Stimulated activated CD4-positive, alpha-beta T cell treated with anti-CD3 and anti-CD28 coated beads, Interleukin-12 subunit alpha, Interleukin-12 subunit beta, amount 100 ng/mL, for 4 hours (primary cell): ENCODE data around the gene ZFX.

Source experiments
- DNase-seq: peaks from one replicate; pipeline ENCODE4 v3.0.0-alpha.2; 2020

The ZFX gene

DNA sequence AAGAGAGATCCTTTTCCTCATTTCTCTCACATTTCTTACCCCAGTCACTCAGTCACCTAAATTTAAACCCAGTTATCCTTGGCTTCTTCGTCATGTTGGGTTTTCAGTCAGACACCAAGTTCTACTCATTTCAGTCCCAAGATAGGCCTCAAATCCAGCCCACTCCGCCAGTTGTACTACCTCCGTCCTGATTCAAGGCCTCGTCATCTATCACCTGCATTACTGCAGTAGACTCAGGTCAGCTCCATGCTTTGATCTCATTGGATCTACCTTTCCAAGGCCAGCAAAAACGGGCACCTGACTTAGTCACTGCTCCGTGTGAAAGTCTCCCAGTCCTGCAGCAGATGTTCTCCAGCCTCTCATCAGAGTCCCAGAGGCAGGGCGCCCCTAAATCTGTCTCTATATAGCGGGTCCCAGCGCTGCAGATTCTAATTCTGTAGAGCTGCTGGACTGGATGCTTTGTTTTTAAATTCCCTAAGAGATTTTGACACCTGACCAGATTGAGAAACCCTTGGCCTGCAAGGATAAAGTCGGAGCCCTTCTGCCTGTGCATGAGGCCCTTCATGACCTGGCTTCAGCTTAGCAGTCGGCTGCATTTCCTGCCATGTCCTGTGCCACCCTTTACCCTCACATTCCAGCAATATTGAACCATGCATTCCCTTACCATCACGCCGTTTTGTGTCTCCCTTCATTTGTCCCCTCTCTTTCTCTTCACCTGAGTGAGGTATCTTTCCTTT lies 53.7 kb downstream of the ZFX start:
- DNase-seq, result no peak

DNA sequence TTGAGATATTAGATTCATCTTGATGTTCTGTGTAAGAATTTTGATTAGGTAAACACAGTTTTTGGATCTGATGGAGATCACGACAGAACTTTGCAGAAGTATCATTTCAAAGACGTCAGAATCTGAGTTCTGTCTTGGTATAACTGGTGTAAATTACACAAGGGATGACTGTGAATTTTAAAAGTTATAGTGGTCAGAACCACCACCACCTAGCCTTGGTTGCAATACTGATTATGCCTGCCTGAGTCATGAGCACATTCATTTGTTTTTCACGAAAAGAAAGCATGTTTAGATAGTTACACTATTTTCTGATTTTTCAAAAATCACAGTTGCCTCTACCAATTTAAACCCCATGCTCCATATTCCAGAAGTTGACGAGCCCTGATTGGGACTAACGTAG lies 54.8 kb downstream of the ZFX start:
- no peak for DNase-seq

DNA sequence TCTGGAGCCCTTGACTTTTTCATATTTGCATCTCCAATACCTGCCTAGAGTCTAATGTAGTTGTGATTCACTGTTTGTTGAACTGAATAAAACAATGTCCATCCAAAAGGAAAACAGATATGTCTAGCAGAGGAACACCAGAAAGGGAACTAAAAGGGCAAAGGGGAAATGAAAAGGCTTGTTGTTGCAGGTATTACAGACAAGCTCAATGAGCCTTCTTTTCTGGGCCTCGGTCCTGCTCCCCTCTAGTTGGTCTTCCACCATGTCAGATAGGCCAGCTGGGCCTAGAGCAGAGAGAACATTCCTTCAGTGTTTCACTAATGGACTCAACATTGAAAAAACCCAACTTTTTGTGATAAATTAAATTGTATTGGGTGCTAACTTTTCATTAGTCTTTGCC lies 55.4 kb downstream of the ZFX start:
- DNase-seq, result no peak

DNA sequence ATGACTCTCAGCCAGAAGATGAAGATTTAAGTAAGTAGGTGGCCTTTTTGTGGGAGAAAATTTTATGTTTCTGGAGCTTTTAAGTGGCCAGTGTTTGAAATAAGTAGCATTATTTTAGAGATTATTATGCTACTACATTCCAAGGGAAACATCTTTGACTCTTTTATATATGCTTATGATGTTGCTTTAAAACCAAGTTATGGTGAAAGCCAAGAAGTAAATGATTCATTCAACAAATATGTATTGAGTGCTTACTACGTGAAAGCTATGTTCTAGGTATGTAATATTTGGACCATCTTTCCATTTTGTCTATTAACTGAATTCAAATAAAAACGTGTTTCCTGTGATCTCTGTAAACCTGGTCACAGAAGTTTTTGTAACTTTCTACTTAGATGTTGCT lies 58.3 kb downstream of the ZFX start:
- no peak for DNase-seq

DNA sequence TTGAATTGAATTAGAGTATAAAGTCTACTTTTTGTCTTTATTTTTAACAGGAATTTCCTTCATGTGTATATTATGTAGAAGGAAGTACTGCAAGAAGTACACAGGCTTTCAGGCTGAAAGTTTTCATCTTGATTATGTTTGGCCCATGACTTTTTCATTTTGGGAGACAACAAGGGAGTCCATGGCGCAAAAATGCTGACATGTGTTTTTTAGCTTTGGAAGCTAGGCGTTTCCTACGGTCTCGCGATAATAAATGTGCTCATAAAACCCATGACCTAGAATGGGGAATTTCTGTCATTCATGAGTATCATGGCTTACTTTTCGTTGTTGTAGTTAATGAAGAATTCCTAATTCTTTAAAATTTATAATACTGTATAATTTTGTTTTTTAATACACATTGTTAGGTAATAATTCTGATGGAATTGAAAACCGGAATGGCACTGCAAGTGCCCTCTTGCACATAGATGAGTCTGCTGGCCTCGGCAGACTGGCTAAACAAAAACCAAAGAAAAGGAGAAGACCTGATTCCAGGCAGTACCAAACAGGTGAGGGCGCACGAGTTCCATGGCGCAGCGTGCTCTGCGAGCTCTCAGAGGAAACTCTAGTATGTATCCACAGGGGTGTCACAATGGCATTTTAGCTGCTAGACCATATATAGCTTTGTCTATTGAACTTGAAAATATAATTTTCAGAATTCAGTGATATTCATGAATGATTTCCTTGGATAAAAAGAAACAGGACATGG lies 59.1 kb downstream of the ZFX start:
- no peak for DNase-seq

DNA sequence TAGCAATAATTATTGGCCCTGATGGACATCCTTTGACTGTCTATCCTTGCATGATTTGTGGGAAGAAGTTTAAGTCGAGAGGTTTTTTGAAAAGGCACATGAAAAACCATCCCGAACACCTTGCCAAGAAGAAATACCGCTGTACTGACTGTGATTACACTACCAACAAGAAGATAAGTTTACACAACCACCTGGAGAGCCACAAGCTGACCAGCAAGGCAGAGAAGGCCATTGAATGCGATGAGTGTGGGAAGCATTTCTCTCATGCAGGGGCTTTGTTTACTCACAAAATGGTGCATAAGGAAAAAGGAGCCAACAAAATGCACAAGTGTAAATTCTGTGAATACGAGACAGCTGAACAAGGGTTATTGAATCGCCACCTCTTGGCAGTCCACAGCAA lies 60.7 kb downstream of the ZFX start:
- no peak for DNase-seq

DNA sequence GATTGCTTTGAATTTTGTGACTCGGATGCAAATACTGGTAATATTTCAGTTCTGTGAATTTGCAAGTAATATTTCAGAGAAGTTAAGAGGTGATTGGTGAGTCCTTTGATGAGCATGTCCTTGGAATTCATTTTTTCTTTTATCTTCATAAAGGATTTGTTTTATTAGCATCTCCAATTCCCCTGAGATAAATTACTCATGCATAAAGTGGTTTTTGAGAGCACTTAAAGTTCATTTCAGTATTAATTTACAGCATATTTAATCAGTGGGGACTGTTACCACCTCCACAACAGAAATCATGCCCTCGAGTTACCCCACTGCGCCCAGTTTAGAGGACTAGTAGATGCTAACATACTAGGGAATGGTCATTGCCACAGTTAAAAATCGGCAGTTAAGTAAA lies 65.0 kb downstream of the ZFX start:
- no peak for DNase-seq

DNA sequence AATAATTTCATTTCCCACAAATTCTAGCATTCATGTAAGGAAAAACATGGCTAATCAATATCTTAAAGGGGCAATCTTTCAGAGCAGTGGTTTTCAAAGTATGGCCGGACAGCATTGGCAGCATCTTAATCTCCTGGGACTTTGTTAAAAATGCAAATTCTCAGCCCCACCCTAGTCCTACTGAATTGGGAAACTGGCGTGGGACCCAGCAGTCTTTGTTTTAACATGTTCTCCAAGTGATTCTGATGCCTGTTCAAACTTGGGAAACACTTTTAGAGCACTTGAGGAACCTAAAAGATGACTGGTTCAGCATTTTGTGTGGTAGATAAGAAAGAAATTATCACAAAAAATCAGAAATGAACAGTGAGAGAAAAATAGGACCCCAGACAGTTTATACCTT lies 65.7 kb downstream of the ZFX start:
- no peak for DNase-seq

DNA sequence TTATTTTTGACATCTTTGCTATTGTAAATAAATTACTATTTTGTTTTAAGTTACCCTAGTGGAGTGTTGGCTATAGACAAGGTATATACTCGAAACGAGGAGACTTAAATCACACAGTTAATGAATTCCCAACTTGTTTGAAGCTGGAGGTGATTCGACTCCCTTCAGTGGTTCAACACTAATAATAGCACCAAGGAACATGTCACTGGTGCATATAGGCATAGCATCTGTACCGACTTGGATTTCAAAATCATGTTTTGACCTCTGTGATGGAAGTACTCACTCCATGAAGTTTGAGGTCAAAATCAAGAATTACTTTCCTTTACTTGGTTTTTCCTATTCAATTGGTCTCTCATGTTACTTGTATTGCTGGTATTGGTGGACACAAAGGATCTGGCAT lies 66.5 kb downstream of the ZFX start:
- DNase-seq, result no peak

DNA sequence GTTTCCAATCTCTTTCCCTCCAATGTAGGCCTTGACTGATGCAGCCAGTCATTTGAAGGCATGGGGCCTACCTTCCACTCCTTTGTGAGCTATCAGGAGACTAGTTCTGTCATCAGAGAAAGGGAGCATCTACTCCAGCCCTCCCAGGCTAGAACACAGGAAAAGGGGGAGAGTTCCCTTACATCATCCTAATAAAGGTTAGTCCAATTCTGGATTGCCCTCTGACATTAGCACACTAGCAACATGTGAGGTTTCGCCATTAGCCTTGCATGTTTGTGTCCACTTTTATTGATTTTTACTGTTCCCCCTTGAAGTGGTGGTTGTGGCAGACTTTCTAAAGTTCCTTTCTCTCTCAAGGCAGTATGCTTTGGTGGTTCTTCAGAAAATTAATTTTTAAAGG lies 67.3 kb downstream of the ZFX start:
- no peak for DNase-seq

DNA sequence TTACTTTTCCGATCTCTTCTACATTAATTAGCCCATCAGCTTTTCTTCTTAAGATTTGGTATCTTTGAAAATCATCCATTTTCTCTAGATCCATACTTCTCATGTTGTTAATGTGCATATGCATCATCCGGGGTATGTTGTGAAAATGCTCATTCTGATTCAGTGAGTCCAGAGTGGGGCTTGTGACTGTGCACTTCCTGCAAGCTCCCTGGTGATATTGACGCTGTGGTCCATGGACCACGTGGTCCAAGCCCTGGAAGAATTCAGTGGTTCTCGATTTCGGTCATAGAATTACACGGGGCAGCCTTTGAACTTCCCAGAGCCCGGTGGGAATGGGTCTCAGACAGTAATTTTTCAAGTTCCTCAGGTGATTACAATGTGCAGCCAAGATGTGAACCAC lies 69.8 kb downstream of the ZFX start:
- DNase-seq, result no peak

DNA sequence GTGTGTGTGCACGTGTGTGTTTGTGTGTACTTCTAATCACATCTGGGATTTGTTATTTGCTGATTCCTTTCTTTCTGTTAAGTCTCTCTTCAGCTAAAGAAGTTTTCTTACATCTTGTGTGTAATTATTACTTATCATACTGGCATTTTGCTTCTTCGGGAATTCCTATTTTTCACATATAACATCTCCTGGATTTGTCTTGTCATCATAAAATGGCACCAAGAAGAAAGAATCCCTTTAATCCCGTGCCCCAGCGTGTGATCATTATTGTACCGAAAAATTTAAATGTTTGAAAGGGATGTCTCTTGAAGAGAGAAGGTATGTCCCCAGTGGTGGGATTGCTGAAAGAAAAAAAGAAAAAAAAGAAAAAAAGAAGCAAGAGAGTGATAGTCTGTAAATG lies 72.3 kb downstream of the ZFX start:
- no peak for DNase-seq

DNA sequence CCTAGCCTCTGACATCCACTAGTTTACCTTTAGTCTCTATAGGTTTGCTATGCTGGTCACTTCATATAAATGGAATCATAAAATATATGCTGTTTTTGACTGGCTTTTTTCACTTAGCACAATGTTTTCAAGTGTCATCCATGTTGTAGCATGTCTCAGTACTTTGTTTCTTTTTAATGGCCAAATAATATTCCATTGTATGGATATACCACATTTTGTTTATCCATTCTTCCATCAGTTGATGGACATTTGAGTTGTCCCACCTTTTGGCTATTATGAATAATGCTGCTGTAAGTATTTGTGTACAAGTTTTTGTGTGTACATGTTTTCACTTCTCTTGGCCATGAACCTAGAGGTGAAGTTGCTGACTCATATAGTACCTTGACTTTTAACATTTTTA lies 75.7 kb downstream of the ZFX start:
- DNase-seq, result no peak

DNA sequence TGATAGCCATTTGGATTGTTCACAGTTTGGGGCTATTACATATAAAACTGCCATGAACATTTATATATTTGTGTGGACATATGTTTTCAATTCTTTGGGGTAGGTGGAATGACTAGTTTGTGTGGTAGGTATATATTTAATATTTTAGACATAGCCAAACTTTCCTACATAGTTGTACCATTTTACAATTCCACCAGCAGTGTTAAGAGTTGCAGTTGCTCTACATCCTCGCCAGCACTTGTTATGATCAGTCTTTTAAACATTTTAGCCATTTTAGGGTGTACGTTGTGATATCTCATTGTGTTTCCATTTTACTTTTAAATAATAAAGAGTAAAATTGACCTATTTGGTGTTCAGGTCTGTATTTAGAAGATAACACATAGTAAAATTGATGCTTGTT lies 76.6 kb downstream of the ZFX start:
- DNase-seq, result no peak

DNA sequence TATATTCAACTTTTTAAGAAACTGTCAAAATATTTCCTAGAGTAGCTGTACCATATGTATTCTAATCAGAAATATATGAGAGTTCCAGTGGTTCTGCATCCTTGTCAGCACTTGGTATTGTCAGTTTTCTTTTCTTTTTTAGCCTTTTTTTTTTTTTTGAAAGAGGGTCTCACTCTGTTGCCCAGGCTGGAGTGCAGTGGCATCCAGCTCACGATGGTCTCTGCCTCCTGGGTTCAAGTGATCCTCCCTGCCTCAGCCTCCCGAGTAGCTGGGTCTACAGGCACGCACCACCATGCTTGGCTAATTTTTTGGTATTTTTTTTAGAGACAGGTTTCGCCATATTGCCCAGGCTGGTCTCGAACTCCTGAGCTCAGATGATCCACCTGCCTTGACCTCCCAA lies 79.1 kb downstream of the ZFX start:
- no peak for DNase-seq

DNA sequence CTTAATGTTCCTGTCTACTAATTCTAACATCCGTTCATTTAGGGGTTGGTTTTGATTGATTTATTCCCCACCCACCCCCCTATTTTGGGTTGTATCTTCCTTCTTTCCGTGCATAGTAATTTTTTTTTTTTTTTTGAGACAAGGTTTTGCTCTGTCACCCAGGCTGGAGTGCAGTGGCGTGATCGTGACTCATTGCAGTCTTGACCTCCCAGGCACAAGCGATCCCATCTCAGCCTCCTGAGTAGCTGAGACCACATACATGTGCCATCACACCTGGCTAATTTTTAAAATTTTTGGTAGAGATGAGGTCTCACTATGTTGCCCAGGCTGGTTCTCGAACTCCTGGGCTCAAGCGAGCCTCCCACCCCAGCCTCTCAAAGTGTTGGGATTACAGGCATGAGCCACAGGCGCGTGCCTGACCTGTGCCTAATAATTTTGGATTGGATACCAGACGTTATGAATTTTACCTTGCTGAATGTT lies 79.9 kb downstream of the ZFX start:
- DNase-seq, result no peak

DNA sequence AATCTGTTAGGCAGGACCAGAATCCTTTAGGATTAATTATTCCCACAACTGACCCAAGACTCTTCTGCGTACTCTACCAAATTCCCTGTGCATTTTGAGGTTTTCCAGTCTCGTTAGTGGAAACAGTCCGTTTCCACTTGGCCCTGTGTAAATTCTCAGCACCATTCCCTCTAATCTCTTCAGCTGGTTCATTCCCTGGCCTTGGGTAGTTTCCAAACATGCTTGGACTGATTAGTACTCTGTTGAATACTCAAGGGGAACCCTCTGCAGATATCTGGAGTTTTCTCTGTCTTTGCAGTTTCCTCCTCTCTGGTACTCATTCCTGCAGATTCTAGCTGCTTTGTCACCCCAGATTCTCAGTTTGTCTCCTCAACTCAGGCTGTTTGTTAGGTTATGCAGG lies 80.4 kb downstream of the ZFX start:
- no peak for DNase-seq

DNA sequence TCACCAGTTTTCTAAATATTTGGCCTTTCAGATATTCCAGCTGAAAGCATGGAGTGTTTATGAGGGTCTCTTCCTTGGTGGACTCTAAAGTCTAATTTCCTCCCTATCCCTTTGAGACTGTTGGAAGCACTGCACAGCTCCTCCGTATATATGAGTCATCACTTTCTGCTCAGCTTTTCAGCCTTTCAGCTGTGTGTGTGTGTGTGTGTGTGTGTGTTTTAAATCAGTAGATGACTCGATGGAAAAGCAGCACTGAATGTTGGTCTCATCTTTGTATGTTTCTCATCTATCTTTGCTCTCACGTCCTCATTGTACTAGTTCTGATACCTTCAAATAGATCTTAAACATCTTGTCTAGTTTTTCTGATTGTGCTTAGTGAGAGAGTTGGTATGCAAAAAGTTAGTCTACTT lies 81.6 kb downstream of the ZFX start:
- DNase-seq, result no peak

DNA sequence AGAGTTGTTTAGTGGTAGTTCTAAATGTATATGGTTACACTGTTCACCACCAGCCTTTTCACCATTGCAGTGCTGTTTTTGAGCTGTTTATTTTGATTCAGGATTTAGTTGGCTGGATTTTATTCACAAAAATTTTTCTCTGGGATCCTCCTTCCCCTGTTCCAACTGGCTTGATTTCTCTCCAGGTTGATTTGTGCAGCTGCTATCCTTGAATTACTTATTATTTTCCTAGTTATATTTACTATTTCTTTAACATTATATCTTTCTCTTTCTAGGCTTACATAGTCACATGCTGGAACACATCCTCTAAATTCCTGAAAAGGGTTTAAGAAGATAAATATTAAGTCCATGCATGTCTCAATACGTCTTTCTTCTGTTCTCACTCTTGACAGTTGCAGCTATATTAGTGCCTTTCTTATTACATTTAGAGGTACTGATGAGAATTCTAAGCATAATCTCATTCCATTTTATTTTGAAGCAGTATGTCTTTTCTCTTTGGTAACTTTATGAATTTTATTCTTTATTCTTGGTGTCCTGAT lies 82.2 kb downstream of the ZFX start:
- no peak for DNase-seq

DNA sequence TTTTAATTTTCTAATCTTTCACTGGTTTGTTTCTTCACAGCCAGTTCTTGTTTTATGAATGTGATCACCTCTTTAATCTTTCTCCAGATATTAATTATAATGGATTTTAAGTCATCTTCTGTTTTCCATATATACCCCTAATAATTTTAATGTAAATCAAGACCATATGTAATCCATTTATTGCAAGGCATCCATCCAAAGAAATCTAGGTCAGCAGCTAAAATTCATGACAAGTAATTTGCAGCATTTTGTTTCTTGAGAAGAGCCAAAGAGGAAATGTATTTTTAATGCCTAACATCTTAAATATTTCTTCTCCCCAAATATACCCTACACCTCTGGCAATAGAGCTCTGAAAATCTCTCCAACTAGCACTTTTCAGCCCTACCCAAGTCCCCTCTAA lies 83.3 kb downstream of the ZFX start:
- no peak for DNase-seq

DNA sequence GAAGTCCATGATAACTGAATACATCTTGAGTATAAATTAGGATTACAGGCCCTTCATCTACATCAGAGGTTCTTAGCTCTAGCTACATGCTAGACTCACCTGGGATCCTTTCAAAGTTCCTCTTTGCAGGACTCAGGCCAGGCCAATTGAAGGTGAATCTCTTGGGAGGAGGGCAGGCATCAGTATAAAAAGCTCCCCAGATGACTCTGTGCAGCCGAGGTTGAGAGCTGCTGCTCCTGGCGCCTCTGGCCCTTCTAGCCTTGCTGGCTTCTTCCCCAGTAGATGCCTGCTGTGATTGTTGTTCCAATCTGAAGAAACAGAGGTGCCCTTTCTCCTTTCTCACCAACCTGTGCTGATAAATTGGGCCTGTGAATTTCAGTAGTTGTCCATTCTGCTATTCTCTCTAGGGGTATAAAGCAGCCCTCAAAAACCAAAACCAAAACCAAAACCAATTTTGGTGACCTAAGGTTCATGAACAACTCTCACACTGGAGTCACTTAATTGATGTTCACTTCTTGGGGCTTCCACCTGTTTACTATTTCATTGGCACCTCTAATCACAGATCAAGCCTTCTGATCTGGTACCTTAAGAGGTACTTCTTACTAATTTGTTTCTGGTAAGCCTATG lies 85.7 kb downstream of the ZFX start:
- DNase-seq, result no peak

DNA sequence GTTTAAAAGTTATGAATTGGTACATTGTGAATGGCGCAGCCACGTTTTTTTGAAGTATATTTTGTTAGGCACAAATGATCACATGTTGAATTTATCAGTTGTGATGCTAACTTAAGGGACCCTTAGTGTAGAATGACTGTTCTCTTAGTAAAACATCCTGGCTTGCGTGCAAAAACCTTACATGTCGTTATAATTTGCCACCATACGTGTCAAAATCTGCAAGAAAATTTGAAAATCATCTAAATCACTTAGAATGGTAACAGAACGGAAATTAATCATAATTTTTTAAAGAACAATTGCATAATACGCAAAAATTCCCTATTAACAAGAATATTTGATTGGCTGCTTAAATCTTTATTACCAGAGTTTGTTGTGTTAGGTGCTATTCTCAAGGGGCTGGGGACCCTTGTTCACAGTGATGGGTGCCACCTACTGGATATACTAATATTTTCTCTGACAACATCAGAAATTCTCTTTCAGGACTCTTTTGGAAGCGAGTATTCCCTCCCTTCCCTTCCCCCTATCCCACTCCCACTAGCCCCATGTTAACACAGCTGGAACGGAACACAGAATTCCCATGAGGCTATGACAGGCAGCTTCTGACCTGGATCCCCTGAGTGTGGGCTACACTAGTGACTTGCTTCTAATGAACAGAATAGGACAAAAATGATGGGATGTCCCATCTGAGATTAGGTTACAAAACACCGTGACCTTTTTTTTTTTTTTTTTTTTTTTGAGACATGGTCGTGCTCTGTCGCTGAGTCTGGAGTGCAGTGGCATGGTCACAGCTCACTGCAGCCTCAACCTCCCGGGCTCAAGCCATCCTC lies 92.5 kb downstream of the ZFX start:
- no peak for DNase-seq

DNA sequence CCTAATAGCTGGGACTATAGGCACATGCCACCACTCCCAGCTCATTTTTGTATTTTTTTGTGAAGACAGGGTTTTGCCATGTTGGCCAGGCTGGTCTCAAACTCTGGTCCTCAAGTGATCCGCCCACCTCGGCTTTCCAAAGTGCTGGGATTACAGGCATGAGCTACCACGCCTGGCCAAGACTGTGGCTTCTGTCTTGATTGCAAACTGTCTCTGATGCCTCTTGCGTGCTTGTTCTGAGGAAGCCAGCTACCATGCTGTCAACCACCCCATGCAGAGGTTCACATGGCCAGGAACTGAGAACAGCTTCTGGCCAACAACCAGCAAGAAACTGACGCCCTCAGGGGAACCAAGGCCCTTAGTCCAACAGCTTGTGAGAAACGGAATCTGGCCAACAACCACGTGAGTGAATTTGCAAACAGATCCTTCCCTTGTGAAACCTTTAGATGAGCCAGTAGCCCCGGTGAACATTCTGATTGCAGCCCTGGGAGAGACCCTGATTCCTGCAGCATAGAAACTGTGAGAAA lies 93.2 kb downstream of the ZFX start:
- DNase-seq, result no peak
